ENCODE measurements around the gene SEMA3A.
"Not testable (repeated sequence)": the region's sequence is repeated elsewhere in the genome, so short reads cannot be mapped to it uniquely, and the experiment has no call there.

SEMA3A gene

GRCh38 chr7:84057576-84057975 lies 137.0 kb downstream of the SEMA3A start:
- DNase-seq = no peak

- DNase-seq = no peak
Measured at GRCh38 chr7:84055904-84056605, 138.5 kb downstream of the SEMA3A start.

GRCh38 chr7:84055199-84055598 lies 139.4 kb downstream of the SEMA3A start:
- not testable (repeated sequence) for DNase-seq

GRCh38 chr7:84049071-84049836 lies 145.3 kb downstream of the SEMA3A start:
- DNase-seq = no peak

- DNase-seq = no peak
Measured at GRCh38 chr7:84047085-84047484, 147.5 kb downstream of the SEMA3A start.

GRCh38 chr7:84044834-84045233 lies 149.8 kb downstream of the SEMA3A start:
- no peak for DNase-seq

- DNase-seq = peak; percentile 44
Measured at GRCh38 chr7:84043661-84044191, 150.9 kb downstream of the SEMA3A start.

- DNase-seq = peak; percentile 22
Measured at GRCh38 chr7:84042110-84042539, 152.5 kb downstream of the SEMA3A start.

- DNase-seq = no peak
Measured at GRCh38 chr7:84041649-84042048, 152.9 kb downstream of the SEMA3A start.

GRCh38 chr7:84040355-84040754 lies 154.2 kb downstream of the SEMA3A start:
- peak; percentile 76 for DNase-seq

- no peak for DNase-seq
Measured at GRCh38 chr7:84039432-84039831, 155.2 kb downstream of the SEMA3A start.

- no peak for DNase-seq
Measured at GRCh38 chr7:84027678-84028077, 166.9 kb downstream of the SEMA3A start.

GRCh38 chr7:84025332-84025927 lies 169.2 kb downstream of the SEMA3A start:
- DNase-seq = peak; percentile 19

GRCh38 chr7:84022684-84023308 lies 171.8 kb downstream of the SEMA3A start:
- peak; percentile 98 for DNase-seq

GRCh38 chr7:84022009-84022408 lies 172.6 kb downstream of the SEMA3A start:
- DNase-seq = peak; percentile 47

GRCh38 chr7:84021292-84021908 lies 173.2 kb downstream of the SEMA3A start:
- peak; percentile 12 for DNase-seq

- no peak for DNase-seq
Measured at GRCh38 chr7:84017651-84018050, 176.9 kb downstream of the SEMA3A start.

GRCh38 chr7:84013616-84014240 lies 180.9 kb downstream of the SEMA3A start:
- no peak for DNase-seq

GRCh38 chr7:84009782-84010181 lies 184.8 kb downstream of the SEMA3A start:
- no peak for DNase-seq

GRCh38 chr7:84009051-84009450 lies 185.5 kb downstream of the SEMA3A start:
- peak; percentile 8 for DNase-seq

GRCh38 chr7:84003191-84003590 lies 191.4 kb downstream of the SEMA3A start:
- no peak for DNase-seq

- DNase-seq = no peak
Measured at GRCh38 chr7:84002348-84002747, 192.2 kb downstream of the SEMA3A start.
